GM18519 (cell line): ENCODE data around the gene PLCH1.
A peak's percentile ranks its signal among the peaks of the same experiment; 100 is the strongest.

Source experiments
- ATAC-seq: cut with Tn5 transposase; IDR thresholded peaks from one replicate; pipeline ENCODE4 v1.9.1; 2021; ENCODE audit warnings: mild to moderate bottlenecking, moderate library complexity; ENCODE audit not compliant: unreplicated experiment, low FRiP score

PLCH1 gene

DNA sequence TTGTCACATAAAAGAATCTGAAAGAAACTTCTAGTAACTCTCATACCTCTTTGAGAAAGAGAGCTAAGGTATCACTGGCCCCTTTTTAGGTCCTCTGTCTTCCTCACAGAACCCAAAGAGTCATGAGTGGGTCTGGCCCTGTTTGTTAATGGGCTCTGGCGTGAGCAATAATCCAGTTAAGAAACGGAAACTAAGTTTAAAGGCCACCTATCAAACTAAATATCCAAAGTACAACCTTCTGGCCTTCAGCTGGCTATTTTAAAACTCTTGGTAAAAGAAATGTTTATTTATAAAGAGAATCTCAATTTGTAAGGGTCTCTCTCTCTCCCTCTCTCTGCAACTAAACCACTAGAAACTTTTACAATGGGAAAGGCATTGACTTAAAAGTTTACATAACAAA, 380.4 kb downstream of the PLCH1 start:
- no peak for ATAC-seq

DNA sequence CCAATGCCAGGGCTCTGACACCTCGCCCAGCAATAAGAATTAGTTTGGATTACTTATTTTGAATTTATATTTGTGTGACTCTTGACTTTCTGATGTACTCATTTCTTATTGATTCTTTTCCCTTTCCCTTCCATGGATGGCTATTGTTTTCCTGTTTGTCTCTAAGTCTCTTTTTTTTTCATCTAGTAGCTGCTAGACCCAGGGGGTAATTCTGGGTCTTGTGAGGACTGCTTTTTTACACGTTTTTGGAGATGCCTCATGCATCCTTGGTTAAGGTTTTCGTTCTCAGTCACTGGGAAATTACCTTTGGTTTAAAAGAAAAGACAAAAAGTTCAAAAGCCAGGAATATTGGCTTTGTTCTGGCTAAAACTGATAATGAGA, 381.2 kb downstream of the PLCH1 start:
- ATAC-seq = no peak

DNA sequence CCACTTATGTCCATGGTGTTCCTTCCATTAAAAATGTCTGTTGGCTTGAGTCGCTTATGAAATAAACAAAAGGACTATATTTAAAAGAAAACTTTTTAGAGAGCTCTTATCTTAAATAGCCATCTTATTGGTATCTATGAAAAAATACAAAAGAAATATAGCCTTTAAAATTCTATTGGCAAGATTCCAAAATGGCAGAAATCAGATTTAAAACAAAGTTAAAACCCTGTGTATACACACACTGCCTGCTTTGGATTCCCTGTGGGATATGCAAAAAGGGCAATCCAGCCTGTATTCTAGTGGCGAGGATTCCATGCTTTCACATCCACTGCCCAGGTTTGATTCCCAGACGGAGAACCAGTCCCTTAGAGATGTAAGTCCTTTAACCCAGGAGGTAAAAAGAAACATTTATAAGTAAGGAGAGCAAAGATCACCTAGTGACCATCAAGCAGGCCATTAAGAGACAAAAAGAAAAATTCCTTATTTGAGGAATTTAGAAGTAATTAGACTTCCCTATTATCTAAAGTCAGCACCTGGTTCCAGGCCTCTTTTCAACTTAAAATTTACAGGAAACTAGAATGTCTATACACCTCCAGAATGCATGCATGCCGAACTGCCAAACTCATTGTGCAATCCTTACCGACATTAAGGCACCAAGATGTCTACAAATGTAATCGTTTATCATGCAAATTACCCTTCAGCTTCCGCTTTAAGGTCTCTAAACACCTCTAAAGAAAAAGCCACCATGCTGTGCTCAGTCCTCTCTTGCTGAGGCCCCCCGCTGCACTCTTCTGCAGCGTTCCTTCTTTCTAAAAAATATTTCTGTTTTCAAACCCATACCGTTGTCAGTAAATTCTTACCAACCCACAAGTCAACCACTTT, 381.8 kb downstream of the PLCH1 start:
- ATAC-seq = no peak

DNA sequence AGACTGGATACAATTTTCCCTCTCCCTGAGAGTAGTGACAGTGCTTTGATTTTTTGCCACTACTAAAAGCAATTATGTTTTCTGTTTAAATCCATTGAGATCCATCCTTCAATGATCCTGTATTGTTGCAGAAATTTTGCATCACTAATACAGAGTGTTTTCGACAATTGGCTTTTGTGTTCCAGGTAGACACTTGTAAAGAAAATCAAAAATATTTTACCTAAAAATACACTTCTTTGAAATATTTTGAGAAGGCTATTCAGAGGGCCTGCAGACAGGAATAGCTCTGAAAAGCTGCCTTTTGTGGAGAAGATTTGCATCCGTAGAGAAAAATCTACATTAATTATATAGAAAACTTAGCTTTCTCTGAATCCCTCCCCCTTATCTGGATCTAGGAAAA, 384.6 kb downstream of the PLCH1 start:
- ATAC-seq = no peak

DNA sequence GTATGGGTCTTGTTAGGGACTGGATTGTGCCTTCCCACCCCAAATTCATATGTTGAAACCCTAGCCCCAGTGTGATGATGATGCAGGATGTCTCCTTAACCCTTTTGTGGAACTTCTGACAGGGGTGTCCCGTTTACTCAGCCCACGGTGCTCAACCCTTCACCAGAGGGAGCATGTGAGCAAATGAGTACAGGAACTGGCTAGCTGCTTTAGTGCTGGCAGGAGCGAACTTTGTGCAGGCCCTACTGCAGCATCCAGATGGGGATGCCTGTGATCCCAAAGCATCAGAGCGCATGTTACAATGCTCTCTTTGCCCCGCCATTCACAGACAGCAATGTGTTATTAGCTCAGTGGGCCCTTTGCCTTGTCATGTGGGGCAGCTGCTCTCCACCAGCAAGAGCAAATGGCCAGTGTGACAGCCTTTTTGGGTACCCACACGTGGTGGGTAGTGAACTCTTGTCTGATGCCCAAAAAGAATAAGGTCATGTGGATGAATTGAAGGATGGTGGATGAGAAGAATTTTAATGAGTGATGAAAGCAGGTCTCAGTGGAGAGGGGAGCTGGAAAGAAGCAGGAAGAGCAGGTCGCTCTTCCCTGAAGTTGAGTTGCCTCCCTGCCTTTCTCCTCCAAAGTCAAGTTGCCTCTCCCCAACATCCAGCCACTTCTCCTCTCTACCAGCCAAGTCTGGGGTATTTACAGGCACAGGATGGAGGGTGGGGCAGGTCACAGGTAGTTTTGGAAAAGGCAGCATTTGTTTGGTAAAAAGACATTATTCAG, 388.1 kb downstream of the PLCH1 start:
- no peak for ATAC-seq

DNA sequence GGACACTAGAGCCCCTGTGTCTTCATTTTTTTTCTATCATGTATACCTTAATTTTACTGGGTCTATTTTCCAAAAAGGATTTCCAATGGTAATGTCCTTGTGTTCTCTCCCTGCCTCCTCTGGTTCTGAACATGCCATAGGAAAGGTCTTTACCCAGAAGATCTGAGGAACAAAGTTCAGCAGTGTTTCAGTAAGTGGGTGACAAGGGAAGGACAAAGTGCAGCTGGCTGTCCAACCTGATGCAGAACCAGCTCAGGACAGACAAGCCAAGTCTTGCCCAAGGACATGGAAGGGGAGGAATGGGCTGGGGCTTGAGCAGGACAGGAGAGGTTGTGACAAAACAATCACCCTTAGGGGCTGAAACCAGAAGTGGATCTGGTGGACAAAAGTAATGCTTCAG, 390.2 kb downstream of the PLCH1 start:
- ATAC-seq = no peak

DNA sequence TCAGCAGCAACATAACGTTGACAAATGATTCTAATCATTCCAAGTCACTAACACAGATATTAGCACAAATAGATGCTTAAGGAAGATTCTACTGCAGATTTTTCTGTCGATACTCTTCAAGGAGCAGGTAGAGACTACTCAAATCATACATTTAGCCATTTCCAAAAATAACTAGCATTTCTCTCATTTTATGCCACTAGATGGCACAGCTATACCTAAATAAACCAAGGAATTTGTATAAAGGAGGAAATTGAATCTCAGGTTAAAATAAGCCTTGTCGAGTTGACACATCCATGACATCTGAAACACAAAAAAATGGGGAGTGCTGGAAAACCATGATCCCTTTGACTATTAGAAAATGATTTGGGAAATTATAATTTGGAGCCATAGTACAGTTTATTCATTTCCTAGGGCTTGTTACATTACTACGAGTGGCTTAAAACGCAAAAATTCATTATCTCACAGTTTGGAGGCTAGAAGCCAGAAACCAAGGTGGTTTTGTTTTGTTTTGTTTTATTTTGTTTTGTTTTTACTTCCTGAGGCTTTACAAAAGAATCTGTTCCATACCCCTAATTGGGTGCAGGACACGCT, 391.9 kb downstream of the PLCH1 start:
- no peak for ATAC-seq

DNA sequence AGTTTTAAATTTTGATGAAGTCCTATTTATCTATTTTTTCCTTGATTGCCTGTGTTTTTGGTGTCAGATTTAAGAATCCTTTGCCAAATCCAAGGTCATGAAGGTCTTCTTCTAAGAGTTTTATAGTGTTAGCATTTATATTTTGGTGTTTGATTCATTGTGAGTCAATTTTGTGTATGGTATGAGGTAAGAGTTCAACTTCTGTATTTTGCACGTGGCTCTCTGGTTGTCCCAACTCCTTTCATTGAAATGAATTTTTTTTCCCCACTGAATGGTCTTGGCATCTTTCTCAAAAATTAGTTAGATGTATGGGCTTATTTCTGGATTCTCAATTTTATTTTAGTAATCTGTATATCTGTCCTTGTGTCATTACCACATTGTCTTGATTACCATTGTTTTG, 394.3 kb downstream of the PLCH1 start:
- ATAC-seq = no peak

DNA sequence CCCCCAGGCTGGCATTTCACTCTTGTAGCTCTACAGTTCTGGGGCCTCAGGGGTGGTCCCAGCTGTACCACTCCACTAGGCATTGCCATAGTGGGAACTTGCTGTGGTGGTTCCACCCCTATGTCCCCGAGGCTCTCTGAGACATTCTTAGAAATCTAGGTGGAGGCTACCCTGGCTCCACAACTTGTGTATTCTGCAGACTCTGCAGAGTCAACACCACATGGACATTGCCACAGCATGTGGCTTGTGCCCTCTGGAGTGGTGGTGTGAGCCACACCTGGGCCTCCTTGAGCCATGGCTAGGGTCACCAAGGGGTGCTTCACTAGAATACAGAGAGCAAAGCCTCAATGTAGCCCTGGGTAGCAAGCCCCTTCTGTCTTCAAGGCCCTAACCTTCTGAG, 397.0 kb downstream of the PLCH1 start:
- ATAC-seq = no peak

DNA sequence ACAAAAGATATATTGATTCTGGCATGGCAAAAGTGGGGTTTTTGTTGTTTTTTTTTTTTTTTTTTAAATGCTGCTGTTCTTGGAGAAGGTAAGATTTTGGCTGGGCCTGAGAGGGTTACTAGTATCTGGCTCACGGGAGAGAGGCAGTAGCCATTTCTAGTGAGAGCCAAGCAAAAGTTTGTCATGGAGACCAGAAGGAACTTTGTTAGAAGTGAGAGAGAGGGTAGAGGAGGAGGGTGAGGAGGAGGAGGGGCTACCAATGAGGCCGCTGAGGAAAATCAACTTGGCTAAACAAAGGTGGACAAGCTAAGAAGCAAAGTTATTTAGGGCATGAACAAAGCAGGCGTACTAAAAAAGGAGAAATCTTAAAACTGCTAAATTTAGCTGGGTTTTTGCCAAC, 402.5 kb downstream of the PLCH1 start:
- no peak for ATAC-seq

DNA sequence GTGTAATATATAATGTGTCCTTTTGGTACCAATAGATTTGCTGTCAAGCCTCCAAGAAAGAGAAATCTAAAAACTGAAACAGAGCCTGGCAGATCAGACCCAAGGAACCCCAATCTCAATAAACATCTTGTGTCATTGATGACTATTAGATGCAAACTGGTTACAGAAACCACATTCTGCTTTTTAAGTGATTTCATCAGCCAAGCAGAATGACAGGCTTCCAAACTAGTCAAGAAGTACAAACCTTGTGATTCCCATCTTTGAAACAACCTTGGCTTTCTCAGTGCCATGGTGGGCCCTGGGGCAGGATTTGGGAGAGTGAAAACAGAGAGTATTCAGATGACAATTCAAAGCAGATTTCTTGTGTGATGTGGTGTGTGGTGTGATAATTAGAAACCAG, 405.8 kb downstream of the PLCH1 start:
- ATAC-seq = no peak

DNA sequence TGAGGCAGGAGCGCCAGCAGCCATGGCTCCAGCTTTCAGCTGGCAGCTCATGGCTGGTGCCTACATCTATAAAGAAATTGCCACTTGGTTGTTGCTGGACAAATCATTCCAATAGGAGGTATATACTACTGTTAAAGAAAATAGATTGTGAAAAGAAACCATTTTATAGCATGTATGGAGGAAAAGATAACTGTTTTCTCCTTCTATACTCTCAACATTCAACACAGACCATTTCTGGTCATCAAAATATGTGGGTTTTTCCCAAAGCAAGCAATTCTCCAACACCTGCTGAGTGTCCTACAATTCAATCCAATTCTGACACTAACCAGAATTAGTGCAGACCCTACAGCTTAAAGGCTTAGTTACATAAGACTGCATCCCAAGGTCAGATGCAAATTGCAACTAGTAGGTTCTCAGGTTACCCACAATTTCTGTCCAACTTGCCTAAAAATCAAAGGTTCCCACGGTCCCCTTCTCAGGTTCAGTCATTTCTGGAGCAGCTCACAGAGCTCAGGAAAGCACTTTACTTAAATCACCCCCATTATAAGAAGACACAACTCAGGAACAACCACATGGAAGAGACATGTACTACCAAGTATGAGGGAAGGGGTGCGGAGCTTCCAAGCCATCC, 409.0 kb downstream of the PLCH1 start:
- ATAC-seq = peak; percentile 43

DNA sequence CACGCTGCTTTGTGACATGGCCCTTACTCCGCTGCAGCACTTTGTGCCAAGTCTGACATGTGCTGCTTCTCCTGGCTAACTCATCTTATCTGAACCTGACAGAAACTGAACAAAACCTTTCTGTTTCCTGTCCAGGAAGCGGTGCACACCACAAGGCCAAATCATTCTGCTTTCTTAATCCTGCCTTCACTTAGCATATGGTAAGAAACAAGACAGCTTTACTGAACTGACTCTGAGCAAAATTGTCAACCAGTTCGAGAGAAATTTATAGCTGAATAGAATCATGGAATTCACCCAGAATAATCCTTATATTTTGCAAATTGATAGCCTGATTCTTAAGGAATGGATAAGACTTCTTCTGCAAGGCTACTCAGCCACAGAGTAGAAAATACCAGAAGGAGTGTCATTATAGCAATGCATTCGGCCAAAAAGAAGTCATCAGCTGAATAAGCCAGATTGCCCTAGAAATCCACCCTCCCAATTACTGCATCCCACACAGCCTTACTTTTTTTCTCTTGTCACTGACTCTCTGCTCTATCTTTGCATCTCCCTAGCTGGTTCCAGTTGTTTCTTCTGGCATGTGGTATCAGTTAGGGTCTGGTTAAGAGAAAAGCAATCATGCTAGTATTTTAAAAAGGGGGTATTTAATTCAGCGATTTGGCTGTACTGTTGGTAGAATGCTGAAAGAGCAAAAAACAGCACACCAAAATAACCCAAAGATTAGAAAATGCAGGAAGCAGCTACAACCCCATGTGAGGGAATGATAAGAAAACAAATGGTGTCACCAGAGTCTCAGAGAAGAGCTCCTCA, 409.8 kb downstream of the PLCH1 start:
- peak; percentile 95 for ATAC-seq

DNA sequence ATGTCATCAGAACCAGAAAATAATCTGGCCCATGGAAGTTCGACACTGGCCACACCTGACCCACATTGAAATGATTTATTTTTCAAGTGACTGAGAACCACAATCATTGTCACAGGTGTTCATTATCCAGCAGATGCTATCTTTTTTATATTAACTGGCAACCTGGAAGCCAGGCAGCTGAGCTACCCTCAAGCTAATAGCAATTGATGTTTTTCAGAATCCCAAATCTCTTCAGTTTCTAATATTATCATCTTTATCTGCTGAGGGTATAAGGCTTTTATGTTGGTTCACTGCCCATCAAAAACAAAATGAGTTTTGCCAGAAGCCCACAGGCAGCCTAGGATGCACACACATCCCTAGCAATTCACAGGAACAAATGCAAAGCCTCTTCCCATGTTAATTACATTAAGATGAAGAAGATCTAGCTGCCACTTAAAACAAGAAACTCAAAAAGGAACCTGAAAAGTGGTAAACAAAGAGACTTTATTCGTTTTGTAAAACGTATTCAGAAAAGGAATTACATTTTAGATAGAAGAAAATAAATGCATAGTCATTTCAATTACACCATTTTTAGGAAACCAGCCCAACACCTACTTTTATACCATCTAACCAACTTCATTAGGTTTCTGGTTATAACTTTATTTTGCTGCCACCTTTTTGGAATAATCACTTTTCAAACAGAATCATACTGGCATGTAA, 410.5 kb downstream of the PLCH1 start:
- ATAC-seq = no peak

DNA sequence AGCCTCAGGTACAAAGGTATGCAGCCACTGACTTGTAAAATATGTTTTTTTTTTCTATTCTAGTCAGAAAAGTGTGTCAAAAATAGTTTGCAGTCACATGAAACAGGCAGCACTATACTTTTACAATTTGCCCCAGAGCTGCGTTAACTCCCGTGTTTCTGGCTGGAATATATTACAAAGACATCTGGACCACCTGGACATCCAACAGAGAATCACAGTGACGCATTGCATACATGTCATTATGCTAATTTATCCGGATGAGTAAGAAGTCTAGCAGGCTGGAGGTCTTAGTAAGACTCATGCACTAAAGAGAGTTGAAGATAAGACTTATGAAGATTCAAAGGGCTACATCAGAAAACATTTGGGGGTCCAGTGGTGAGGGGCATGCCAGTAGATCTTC, 412.2 kb downstream of the PLCH1 start:
- ATAC-seq = no peak

DNA sequence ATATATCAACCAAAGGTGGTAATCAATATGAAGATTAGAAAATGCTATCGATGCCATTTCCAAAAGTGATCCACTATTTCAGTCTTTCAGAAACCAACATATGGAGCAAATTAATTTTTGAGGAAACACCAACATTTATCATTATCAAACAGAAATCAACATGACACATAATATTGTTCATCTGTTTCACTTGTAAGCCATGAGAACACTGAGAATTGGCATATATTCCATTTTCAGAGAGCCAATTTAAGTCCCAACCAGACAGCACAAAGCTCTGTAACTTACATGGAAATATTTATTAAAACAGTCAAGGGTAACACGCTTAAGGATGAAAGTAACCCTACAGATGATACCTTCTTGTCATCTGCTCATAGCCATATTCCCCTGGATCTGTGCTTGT, 413.8 kb downstream of the PLCH1 start:
- ATAC-seq = no peak

DNA sequence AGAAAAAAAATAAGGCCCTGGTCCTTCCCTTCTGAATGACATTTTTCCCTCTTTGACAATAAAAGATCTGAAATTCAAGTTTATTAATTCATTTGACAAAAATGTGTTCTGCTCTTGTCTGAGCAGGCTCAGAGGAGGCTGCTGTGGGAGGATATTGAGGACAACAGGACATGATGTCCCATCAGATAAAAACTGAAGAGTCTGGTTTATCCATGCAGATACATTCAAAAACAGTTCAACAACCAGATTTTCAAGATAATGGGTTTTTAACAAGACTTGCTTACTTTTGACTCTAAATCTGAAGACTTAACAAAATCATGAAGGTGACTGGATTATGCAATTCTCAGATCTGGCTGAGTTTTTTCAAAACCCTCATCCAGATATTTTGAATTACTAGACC, 414.5 kb downstream of the PLCH1 start:
- ATAC-seq = no peak

DNA sequence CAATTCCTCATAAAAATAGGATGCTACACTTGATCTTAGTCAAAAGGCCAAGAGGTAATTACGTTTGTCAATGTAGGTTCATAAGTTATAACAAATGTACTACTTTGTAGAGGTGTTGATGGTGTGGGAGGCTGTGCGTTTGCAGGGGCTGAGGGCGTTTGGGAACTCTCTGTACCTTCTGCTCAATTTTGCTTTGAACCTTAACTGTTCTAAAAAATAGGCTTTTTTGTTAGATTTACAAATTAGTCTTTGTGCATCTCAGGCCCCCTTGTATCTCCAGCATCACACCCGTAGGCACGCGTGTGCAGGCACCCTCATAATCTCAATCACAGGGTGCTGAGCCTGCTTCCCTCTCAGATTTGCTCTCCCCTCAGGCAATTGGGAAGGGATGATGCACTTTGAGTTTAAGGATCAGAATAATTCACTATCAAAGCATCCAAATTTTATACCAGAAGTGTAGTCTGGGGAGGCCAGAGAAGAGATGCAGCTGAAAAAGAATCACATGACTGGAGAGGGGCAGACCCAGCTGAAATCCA, 415.3 kb downstream of the PLCH1 start:
- no peak for ATAC-seq

DNA sequence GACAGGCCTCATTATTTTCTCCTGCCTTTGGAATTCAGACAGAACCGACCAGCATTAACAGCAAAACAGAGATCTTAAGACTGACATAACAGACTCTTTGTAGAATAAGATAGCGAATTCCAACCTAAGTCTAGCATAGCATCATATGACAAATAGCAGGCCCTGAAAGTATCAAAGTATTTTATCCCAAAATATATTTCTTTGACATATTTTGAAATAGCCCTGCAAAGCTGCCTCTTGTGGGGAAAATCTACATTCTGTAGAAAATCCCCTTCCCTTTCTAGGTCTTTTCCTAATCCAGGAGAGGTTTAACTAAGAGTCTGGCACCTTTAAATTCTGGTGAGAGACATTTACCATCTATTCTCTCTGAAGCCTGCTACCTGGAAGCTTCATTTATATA, 417.0 kb downstream of the PLCH1 start:
- ATAC-seq = no peak
